ENCODE data around the gene TASP1. TPM values are rescaled to one million over a fixed set of nuclear protein-coding genes. Genes with fewer than 3 reads are reported as not detected.

Gene TASP1
- total and polyA plus RNA-seq, 2 donors (not counting 3 experiments of a cell fraction or from before 2014, with no cell fraction given) = 3.5 to 8.9 TPM

DNA sequence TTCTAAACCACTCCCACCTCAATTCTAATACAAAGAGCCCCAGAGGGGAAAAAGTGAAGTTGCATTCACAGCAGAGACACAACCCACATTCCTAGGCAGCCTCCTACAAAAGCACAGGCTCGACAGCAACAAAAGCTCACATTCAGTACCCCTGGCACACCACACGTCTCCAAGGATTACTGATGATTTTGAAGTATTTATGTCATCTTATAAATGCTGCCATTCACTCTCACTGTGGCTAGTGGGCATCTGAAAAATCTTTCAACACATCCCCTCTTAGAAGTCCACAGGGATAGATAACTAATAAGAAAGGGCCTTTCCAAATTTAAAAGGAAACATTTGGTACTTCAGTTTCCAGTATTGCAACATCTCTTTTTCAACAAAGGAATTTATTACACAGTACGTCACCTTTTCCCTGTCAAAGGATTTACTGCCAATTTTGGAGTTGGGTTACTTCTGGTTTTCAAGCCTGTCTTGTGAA, 146.7 kb downstream of the TASP1 start:
- no TSS peak for BruUV-seq (replicated peaks)
- Histone ChIP-seq H3K9me1 (replicated peaks; ENCODE audit: control insufficient read depth, extremely low read depth, insufficient read depth, low read length) (no peaks in the 10 kb centered on the region), H3K9me3 (replicated peaks; ENCODE audit: control insufficient read depth, insufficient read depth, low read length) (no peaks in the 10 kb centered on the region), H3K36me3 (ENCODE audit: control insufficient read depth in 2 of 2, extremely low read depth in 1 of 2, insufficient read depth in 2 of 2, low read length in 2 of 2) (no peaks in the 10 kb centered on the region), H3K27ac (ENCODE audit: insufficient read depth, low read depth, low read length) (no peak overlapping the region), H4K20me1 (replicated peaks; ENCODE audit: control insufficient read depth, extremely low read depth, insufficient read depth, low read length) (no peaks in the 10 kb centered on the region), H3K9ac (replicated peaks; ENCODE audit: extremely low read depth, insufficient read depth, low read length) (no peak overlapping the region), H3K27me3 (ENCODE audit: control insufficient read depth in 2 of 2, insufficient read depth in 2 of 2, low read length in 2 of 2) (no peaks in the 10 kb centered on the region), H2AFZ (ENCODE audit: low read depth, low read length) (no peak overlapping the region), H3K4me1 (ENCODE audit: control insufficient read depth, extremely low read depth, insufficient read depth, low read length) (no peaks in the 10 kb centered on the region), H3K4me3 (replicated peaks in 1 of 3; ENCODE audit: insufficient read depth in 1 of 3, low read depth in 1 of 3, low read length in 3 of 3) (no peak overlapping the region), H3K4me2 (ENCODE audit: insufficient read depth, low read length) (no peak overlapping the region), H3K79me2 (ENCODE audit: control insufficient read depth, insufficient read depth, low read length) (no peaks in the 10 kb centered on the region)
- FAIRE-seq (no peak), DNase-seq (ENCODE audit: low read depth, low spot score) (no peak)
- intact Hi-C loops (cut with micrococcal nuclease) = no loop called here
- POLR2A ChIA-PET = no interaction called here
- dilution Hi-C loops (cut with MboI; ENCODE audit: extremely low pct_ligation_motif_present, low sequenced_read_pairs) = no loop called here
- TF ChIP-seq, protein P1, sequence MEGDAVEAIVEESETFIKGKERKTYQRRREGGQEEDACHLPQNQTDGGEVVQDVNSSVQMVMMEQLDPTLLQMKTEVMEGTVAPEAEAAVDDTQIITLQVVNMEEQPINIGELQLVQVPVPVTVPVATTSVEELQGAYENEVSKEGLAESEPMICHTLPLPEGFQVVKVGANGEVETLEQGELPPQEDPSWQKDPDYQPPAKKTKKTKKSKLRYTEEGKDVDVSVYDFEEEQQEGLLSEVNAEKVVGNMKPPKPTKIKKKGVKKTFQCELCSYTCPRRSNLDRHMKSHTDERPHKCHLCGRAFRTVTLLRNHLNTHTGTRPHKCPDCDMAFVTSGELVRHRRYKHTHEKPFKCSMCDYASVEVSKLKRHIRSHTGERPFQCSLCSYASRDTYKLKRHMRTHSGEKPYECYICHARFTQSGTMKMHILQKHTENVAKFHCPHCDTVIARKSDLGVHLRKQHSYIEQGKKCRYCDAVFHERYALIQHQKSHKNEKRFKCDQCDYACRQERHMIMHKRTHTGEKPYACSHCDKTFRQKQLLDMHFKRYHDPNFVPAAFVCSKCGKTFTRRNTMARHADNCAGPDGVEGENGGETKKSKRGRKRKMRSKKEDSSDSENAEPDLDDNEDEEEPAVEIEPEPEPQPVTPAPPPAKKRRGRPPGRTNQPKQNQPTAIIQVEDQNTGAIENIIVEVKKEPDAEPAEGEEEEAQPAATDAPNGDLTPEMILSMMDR (IDR thresholded peaks at IDR 0.05; ENCODE audit: extremely low read depth in 1 of 2, insufficient read depth in 1 of 2, low read depth in 1 of 2, low read length in 2 of 2) = no peak
- no peak for TF ChIP-seq FOS (IDR thresholded peaks at IDR 0.05; ENCODE audit: borderline replicate concordance, insufficient read depth, low read length)
- no peak for TF ChIP-seq POLR2AphosphoS5 (IDR thresholded peaks at IDR 0.05; ENCODE audit: insufficient read depth, low read depth, low read length)
- TF ChIP-seq, protein P2, sequence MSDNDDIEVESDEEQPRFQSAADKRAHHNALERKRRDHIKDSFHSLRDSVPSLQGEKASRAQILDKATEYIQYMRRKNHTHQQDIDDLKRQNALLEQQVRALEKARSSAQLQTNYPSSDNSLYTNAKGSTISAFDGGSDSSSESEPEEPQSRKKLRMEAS (IDR thresholded peaks at IDR 0.05; ENCODE audit: insufficient read depth, insufficient read length) = no peak
- TF ChIP-seq JUN (IDR thresholded peaks at IDR 0.05; ENCODE audit: borderline replicate concordance, insufficient read depth, insufficient read length, low read depth) = no peak
- no peak for TF ChIP-seq GATA2 (IDR thresholded peaks at IDR 0.05; ENCODE audit: insufficient read depth, insufficient read length, low read depth, low read length)
- TF ChIP-seq POLR2A (IDR thresholded peaks at IDR 0.05; ENCODE audit: low read depth, low read length) = no peak
- TF ChIP-seq EZH2 (IDR thresholded peaks at IDR 0.05; ENCODE audit: borderline replicate concordance, low read depth, low read length, severe bottlenecking) = no peak
- no peak for TF ChIP-seq MYC (IDR thresholded peaks at IDR 0.05; ENCODE audit: low read depth, low read length)
- CTCF ChIA-PET = interaction anchor here (4.0 kb wide), 1 partner anchor 54 kb away, joined by 19 read pairs; no protein-coding TSS in a partner anchor

All from endothelial cell of umbilical vein (primary cell).